ENCODE data around the gene CHGA. TPM values are rescaled to one million over a fixed set of nuclear protein-coding genes. Genes with fewer than 3 reads are reported as not detected.

CHGA gene
- total RNA-seq, 2 donors from 2014 or later: 40.5 to 55.7 TPM

GRCh38 chr14:92880851-92881250, 42.1 kb upstream of the CHGA start:
- DNase-seq (ENCODE audit: low spot score): peak; percentile 22
- WGBS: 23% methylated on average over 12 of the region's 12 CpGs

GRCh38 chr14:92883066-92883465, 39.9 kb upstream of the CHGA start:
- Histone ChIP-seq H3K4me3 (no peak overlapping the region), H3K27ac (no peak overlapping the region), H3K9me3 (no peaks in the 10 kb centered on the region), H3K27me3 (replicated peaks; ENCODE audit: insufficient read depth) (no peaks in the 10 kb centered on the region), H3K36me3 (no peaks in the 10 kb centered on the region), H3K4me1 (replicated peaks) (no peaks in the 10 kb centered on the region)
- intact Hi-C loops (cut with DNase I): no loop called here
- WGBS: 94% methylated on average over 5 of the region's 5 CpGs
- no peak for TF ChIP-seq POLR2A (IDR thresholded peaks at IDR 0.05)
- no peak for TF ChIP-seq POLR2AphosphoS5 (IDR thresholded peaks at IDR 0.05)
- TF ChIP-seq, protein P1, sequence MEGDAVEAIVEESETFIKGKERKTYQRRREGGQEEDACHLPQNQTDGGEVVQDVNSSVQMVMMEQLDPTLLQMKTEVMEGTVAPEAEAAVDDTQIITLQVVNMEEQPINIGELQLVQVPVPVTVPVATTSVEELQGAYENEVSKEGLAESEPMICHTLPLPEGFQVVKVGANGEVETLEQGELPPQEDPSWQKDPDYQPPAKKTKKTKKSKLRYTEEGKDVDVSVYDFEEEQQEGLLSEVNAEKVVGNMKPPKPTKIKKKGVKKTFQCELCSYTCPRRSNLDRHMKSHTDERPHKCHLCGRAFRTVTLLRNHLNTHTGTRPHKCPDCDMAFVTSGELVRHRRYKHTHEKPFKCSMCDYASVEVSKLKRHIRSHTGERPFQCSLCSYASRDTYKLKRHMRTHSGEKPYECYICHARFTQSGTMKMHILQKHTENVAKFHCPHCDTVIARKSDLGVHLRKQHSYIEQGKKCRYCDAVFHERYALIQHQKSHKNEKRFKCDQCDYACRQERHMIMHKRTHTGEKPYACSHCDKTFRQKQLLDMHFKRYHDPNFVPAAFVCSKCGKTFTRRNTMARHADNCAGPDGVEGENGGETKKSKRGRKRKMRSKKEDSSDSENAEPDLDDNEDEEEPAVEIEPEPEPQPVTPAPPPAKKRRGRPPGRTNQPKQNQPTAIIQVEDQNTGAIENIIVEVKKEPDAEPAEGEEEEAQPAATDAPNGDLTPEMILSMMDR (IDR thresholded peaks at IDR 0.05): no peak
- DNase-seq (ENCODE audit: low spot score): no peak

More at GRCh38 chr14:92880851-92881250, 42.1 kb upstream of the CHGA start:
- TF ChIP-seq, protein P1 (IDR thresholded peaks at IDR 0.05): peak in 2 of 4 experiments; percentile 52 to 61
- no peak for TF ChIP-seq POLR2A (IDR thresholded peaks at IDR 0.05)
- H3K27ac ChIP-seq: no peak overlapping the region
- H3K9me3 ChIP-seq: no peaks in the 10 kb centered on the region
- no peaks in the 10 kb centered on the region for H3K36me3 ChIP-seq
- no peaks in the 10 kb centered on the region for H3K27me3 ChIP-seq (replicated peaks; ENCODE audit: insufficient read depth)
- intact Hi-C loops (cut with DNase I): no loop called here
- no peaks in the 10 kb centered on the region for H3K4me1 ChIP-seq (replicated peaks)
- H3K4me3 ChIP-seq: no peak overlapping the region

- H3K9me3 ChIP-seq: no peaks in the 10 kb centered on the region
- WGBS: 55% methylated on average over 3 of the region's 3 CpGs
- no peak overlapping the region for H3K27ac ChIP-seq
- TF ChIP-seq POLR2AphosphoS5 (IDR thresholded peaks at IDR 0.05) (no peak), POLR2A (IDR thresholded peaks at IDR 0.05) (no peak)
- TF ChIP-seq, protein P1 (IDR thresholded peaks at IDR 0.05): no peak
- H3K27me3 ChIP-seq (replicated peaks; ENCODE audit: insufficient read depth): no peaks in the 10 kb centered on the region
- no peak for DNase-seq (ENCODE audit: low spot score)
- H3K4me3 ChIP-seq: no peak overlapping the region
- intact Hi-C loops (cut with DNase I): no loop called here
- H3K36me3 ChIP-seq: no peaks in the 10 kb centered on the region
- no peaks in the 10 kb centered on the region for H3K4me1 ChIP-seq (replicated peaks)
Measured at GRCh38 chr14:92884410-92884809, 38.5 kb upstream of the CHGA start.

DNA sequence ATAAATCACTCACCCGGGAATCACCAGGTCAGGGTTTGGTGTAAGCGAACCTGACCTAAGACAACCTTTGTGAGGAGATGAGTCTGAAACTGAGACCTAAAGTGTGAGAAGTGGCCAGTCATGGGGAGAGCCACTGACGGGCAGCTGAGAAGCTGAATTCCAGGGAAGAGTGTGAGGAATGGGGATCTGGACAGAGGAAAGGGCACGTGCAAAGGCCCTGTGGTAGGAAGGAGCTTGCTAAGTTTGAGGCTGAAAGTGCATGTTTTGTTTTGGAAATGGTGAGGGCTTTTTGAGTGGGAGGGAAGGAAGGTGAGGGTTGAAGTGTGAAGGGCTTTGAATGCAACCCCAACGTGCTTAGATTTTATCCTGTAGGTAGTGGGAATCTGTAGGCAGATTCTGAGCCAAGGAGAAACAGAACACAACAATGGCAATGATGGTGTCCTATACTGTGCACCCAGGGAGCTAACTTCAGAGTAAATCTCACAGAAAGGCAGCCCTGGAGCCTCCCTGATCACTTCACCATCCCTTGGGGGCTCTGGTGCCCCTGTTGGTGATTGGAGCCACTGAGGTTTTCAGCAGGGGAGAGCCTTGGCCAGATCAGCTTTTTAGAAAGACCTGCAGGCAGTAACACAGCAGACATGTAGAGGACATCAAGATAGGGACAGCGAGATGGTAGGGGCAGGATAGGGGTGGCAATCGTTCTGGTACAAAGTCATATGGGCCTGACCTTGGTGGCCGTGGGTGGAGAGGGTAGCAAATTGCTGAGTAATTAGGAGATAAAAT, 37.5 kb upstream of the CHGA start:
- Histone ChIP-seq H3K36me3 (no peaks in the 10 kb centered on the region), H3K27me3 (replicated peaks; ENCODE audit: insufficient read depth) (no peaks in the 10 kb centered on the region), H3K27ac (no peak overlapping the region), H3K4me3 (no peak overlapping the region), H3K4me1 (replicated peaks) (no peaks in the 10 kb centered on the region), H3K9me3 (no peaks in the 10 kb centered on the region)
- intact Hi-C loops (cut with DNase I): no loop called here
- WGBS: 73% methylated on average over 8 of the region's 8 CpGs
- no peak for DNase-seq (ENCODE audit: low spot score)
- TF ChIP-seq, protein P1 (IDR thresholded peaks at IDR 0.05): no peak
- TF ChIP-seq POLR2AphosphoS5 (IDR thresholded peaks at IDR 0.05) (no peak), POLR2A (IDR thresholded peaks at IDR 0.05) (no peak)

DNA sequence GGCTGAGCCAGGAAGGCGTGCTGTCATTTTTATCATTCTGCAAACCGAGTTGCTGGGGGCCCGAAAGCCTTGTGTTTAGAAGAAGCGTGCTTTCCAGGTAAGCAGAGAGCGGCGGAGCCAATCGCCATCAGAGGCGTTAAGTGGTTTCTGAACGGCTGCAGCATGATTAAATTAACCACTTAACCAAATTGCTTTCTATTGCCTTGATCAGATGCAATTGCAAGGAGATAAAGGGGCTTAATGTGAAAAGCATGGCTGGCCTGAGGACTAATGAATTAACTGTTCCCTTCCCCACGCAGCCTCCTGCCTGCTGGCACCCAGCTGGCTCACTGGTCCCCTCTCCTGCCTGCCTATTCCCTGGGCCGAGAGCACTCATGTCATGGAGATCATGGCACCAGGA, 36.6 kb upstream of the CHGA start:
- DNase-seq (ENCODE audit: low spot score): no peak
- 51% methylated on average over 11 of the region's 11 CpGs for WGBS
- intact Hi-C loops (cut with DNase I): no loop called here
- Histone ChIP-seq H3K4me3 (no peak overlapping the region), H3K36me3 (no peaks in the 10 kb centered on the region), H3K27ac (no peak overlapping the region), H3K27me3 (replicated peaks; ENCODE audit: insufficient read depth) (no peaks in the 10 kb centered on the region), H3K9me3 (no peaks in the 10 kb centered on the region), H3K4me1 (replicated peaks) (no peaks in the 10 kb centered on the region)
- TF ChIP-seq, protein P1 (IDR thresholded peaks at IDR 0.05): no peak
- TF ChIP-seq POLR2AphosphoS5 (IDR thresholded peaks at IDR 0.05) (no peak), POLR2A (IDR thresholded peaks at IDR 0.05) (no peak)

All from prostate gland (tissue), 2 donors.